Adrenal gland (tissue), 5 donors: ENCODE measurements around the gene TIAL1.

Source experiments
- CTCF ChIP-seq, 6 experiments: fragments of 450-650 bp in 4 of 6; fragments of 200-600 bp in 2 of 6; sonication (generic) in 1 of 6; IDR thresholded peaks; 1 replicate in 5 of 6; 2 replicates in 1 of 6; pipeline versions ENCODE4 v1.5.1 to v1.8.0; 2016 to 2021; ENCODE audit warnings: antibody characterized with exemption in 6 of 6, mild to moderate bottlenecking in 2 of 6, moderate library complexity in 1 of 6
- POLR2A ChIP-seq, 2 donors: fragments of 450-650 bp; IDR thresholded peaks; one replicate each; pipeline ENCODE4 v1.6.1; 2017; ENCODE audit warnings: antibody characterized with exemption in 2 of 2, mild to moderate bottlenecking in 2 of 2, moderate library complexity in 1 of 2
- donor health status: DM: no; HTN: no; CAD: no.

- TF ChIP-seq POLR2A (IDR thresholded peaks at IDR 0.05) (no peak), CTCF (IDR thresholded peaks at IDR 0.05) (peak in 1 of 6 experiments; percentile 9)
These were observed 69.9 kb downstream of the TIAL1 start for GRCh38 chr10:119526621-119527592.
